Neural progenitor cell (in vitro differentiated cells): ENCODE measurements around the gene FTSJ3. TPM values are rescaled to one million over a fixed set of nuclear protein-coding genes. Genes with fewer than 3 reads are reported as not detected.
A peak's percentile ranks its signal among the peaks of the same experiment; 100 is the strongest.

ENCODE experiments used
- DNase-seq: peaks from one replicate; pipeline ENCODE4 v3.0.0-alpha.2; 2016; ENCODE audit warnings: low spot score
- H2AFZ ChIP-seq: fragments of 200-600 bp; sonication (generic); replicated peaks from 2 replicates; pipeline ENCODE4 v1.6.1; 2016; ENCODE audit warnings: antibody characterized with exemption
- H3F3A ChIP-seq: fragments of 200-600 bp; sonication (generic); 2 replicates; pipeline ENCODE4 v1.6.1; 2016; ENCODE audit warnings: antibody characterized with exemption, low read depth
- H3K27ac ChIP-seq: fragments of 200-600 bp; sonication (generic); 2 replicates; pipeline ENCODE4 v1.5.1; 2016; ENCODE audit warnings: mild to moderate bottlenecking
- H3K27me3 ChIP-seq: fragments of 200-600 bp; sonication (generic); 2 replicates; pipeline ENCODE4 v1.6.1; 2016; ENCODE audit warnings: mild to moderate bottlenecking, moderate library complexity
- H3K36me3 ChIP-seq: fragments of 200-600 bp; sonication (generic); 2 replicates; pipeline ENCODE4 v1.5.1; 2016
- H3K4me1 ChIP-seq: fragments of 200-600 bp; sonication (generic); 2 replicates; pipeline ENCODE4 v1.6.1; 2016; ENCODE audit warnings: mixed run types
- H3K4me2 ChIP-seq: fragments of 200-600 bp; sonication (generic); 2 replicates; pipeline ENCODE4 v1.6.1; 2016
- H3K4me3 ChIP-seq: fragments of 200-600 bp; sonication (generic); 2 replicates; pipeline ENCODE4 v1.5.1; 2016
- H3K79me2 ChIP-seq: fragments of 200-600 bp; sonication (generic); 2 replicates; pipeline ENCODE4 v1.6.1; 2016; ENCODE audit warnings: low read depth
- H3K9ac ChIP-seq: fragments of 200-600 bp; sonication (generic); 2 replicates; pipeline ENCODE4 v1.6.1; 2016
- H3K9me3 ChIP-seq: fragments of 200-600 bp; sonication (generic); 2 replicates; pipeline ENCODE4 v1.5.1; 2016; ENCODE audit warnings: low read depth
- H4K20me1 ChIP-seq: fragments of 200-600 bp; sonication (generic); 2 replicates; pipeline ENCODE4 v1.6.1; 2016; ENCODE audit warnings: low read depth
- H3K27ac Mint-ChIP-seq: 3 replicates; pipeline ENCODE4 v1.8.0; 2021; ENCODE audit warnings: mixed read lengths
- H3K27me3 Mint-ChIP-seq: 2 replicates; pipeline ENCODE4 v1.8.0; 2022; ENCODE audit warnings: low read depth, mild to moderate bottlenecking, inconsistent platforms, moderate library complexity, mixed read lengths; ENCODE audit not compliant: insufficient read depth
- H3K36me3 Mint-ChIP-seq: 3 replicates; pipeline ENCODE4 v1.8.0; 2021; ENCODE audit warnings: mixed read lengths
- H3K4me1 Mint-ChIP-seq: 3 replicates; pipeline ENCODE4 v1.8.0; 2021; ENCODE audit warnings: mixed read lengths
- H3K4me3 Mint-ChIP-seq: 3 replicates; pipeline ENCODE4 v1.8.0; 2021; ENCODE audit warnings: mild to moderate bottlenecking, moderate library complexity, mixed read lengths
- H3K9me3 Mint-ChIP-seq: 3 replicates; pipeline ENCODE4 v1.8.0; 2020; ENCODE audit warnings: mixed read lengths
- CTCF ChIP-seq: fragments of 200-600 bp; sonication (generic); IDR thresholded peaks from 2 replicates; pipeline ENCODE4 v1.5.1; 2017; ENCODE audit warnings: antibody characterized with exemption, mild to moderate bottlenecking
- EZH2 ChIP-seq: fragments of 200-600 bp; sonication (generic); IDR thresholded peaks from 2 replicates; pipeline ENCODE4 v1.6.1; 2017; ENCODE audit warnings: antibody characterized with exemption, mild to moderate bottlenecking, moderate library complexity
- EZH2phosphoT487 ChIP-seq: fragments of 200-600 bp; sonication (generic); IDR thresholded peaks from 2 replicates; pipeline ENCODE4 v1.6.1; 2017; ENCODE audit warnings: antibody characterized with exemption
- total RNA-seq: library from RNA; depleted of rRNA; stranded (reverse); fragments of >200 nt; gene quantifications from 2 replicates; pipeline ENCODE4 v1.2.3, GENCODE V29; 2015; ENCODE audit warnings: low replicate concordance

FTSJ3 gene
- total RNA-seq, 1 donor from 2014 or later: 21.8 TPM

- H2AFZ ChIP-seq: peak overlapping the region; percentile 16
- TF ChIP-seq CTCF (no peak), EZH2phosphoT487 (no peak), EZH2 (no peak)
- peaks cover 58% of the 10 kb centered on the region for H4K20me1 ChIP-seq
- no peaks in the 10 kb centered on the region for H3K9me3 ChIP-seq
- no peaks in the 10 kb centered on the region for H3K27me3 ChIP-seq
- H3K4me3 ChIP-seq: peak overlapping the region; percentile 73
- H3K79me2 ChIP-seq: peaks cover 93% of the 10 kb centered on the region
- Mint-ChIP-seq H3K9me3 (no peaks in the 10 kb centered on the region), H3K4me3 (peak overlapping the region; percentile 99), H3K27ac (peak overlapping the region; percentile 99), H3K27me3 (no peaks in the 10 kb centered on the region), H3K36me3 (peaks cover 4% of the 10 kb centered on the region), H3K4me1 (peaks cover 22% of the 10 kb centered on the region)
- peaks cover 23% of the 10 kb centered on the region for H3F3A ChIP-seq
- peak overlapping the region; percentile 84 for H3K4me2 ChIP-seq
- H3K9ac ChIP-seq: peak overlapping the region; percentile 91
- DNase-seq: peak; percentile 22
- peaks cover 5% of the 10 kb centered on the region for H3K36me3 ChIP-seq
- H3K27ac ChIP-seq: peak overlapping the region; percentile 82
- H3K4me1 ChIP-seq: peaks cover 8% of the 10 kb centered on the region
Observed at GRCh38 chr17:63772801-63773271, 54.6 kb downstream of the FTSJ3 start.

Other genes starting within 250 kb of the FTSJ3 start
- gene TACO1, start 226.8 kb downstream of the FTSJ3 start, total RNA-seq: 15.4 and 18.3 TPM in 2 replicates
- 21.6 and 28.8 TPM in 2 replicates for gene MAP3K3, start 205.2 kb downstream of the FTSJ3 start, total RNA-seq
- gene LIMD2, start 127.5 kb downstream of the FTSJ3 start, total RNA-seq: 7.0 and 36.9 TPM in 2 replicates
- gene STRADA, start 85.9 kb downstream of the FTSJ3 start, total RNA-seq: 46.6 and 69.6 TPM in 2 replicates
- 49.2 and 60.8 TPM in 2 replicates for gene CCDC47, start 54.1 kb downstream of the FTSJ3 start, total RNA-seq
- gene DDX42, start 53.5 kb downstream of the FTSJ3 start, total RNA-seq: 87.4 and 104 TPM in 2 replicates
- gene PSMC5, start 232 bp downstream of the FTSJ3 start, total RNA-seq: 49.6 and 69.7 TPM in 2 replicates
- 80.7 and 100 TPM in 2 replicates for gene SMARCD2, start 15.0 kb upstream of the FTSJ3 start, total RNA-seq
- not detected in 2 replicates for gene CSH2, start 46.0 kb upstream of the FTSJ3 start, total RNA-seq
- not detected in 2 replicates for gene GH2, start 54.3 kb upstream of the FTSJ3 start, total RNA-seq
- gene CSH1, start 68.9 kb upstream of the FTSJ3 start, total RNA-seq: not detected in 2 replicates
- not detected in 2 replicates for gene CSHL1, start 83.6 kb upstream of the FTSJ3 start, total RNA-seq
- gene GH1, start 91.2 kb upstream of the FTSJ3 start, total RNA-seq: not detected in 2 replicates
- 1.6 TPM in 1 of 2 replicates, not detected in the other for gene CD79B, start 104.7 kb upstream of the FTSJ3 start, total RNA-seq
- 1.8 and 4.2 TPM in 2 replicates for gene SCN4A, start 145.3 kb upstream of the FTSJ3 start, total RNA-seq
- 0.95 and 1.5 TPM in 2 replicates for gene PRR29, start 170.7 kb upstream of the FTSJ3 start, total RNA-seq
- gene ICAM2, start 193.0 kb upstream of the FTSJ3 start, total RNA-seq: not detected in 2 replicates